ENCODE measurements around the gene SWAP70. TPM values are rescaled to one million over a fixed set of nuclear protein-coding genes. Genes with fewer than 3 reads are reported as not detected.

The SWAP70 gene
- total and polyA plus RNA-seq, 5 donors: 10.4 to 30.1 (median 20.5) TPM

GRCh38 chr11:9761441-9761945 lies 97.6 kb downstream of the SWAP70 start:
- H3K4me3 ChIP-seq (ENCODE audit: low read length): no peak overlapping the region
- no peaks in the 10 kb centered on the region for H3K9me3 ChIP-seq (ENCODE audit: control insufficient read depth, low read length)
- no peak overlapping the region for H3K27ac ChIP-seq (ENCODE audit: low read length)
- DNase-seq (no peak), ATAC-seq (no peak)
- intact Hi-C loops (cut with DNase I): loop anchor here in 1 of 4 donors (10.0 kb wide), 1 partner anchor 53 kb away; no protein-coding TSS in a partner anchor
- WGBS: 86% methylated on average over 6 of the region's 6 CpGs
- H3K27me3 ChIP-seq (ENCODE audit: control insufficient read depth, insufficient read depth): no peaks in the 10 kb centered on the region
- peaks cover 18% of the 10 kb centered on the region for H3K4me1 ChIP-seq (ENCODE audit: control insufficient read depth, insufficient read depth, low read length)

- ATAC-seq: no peak
- Histone ChIP-seq H3K9me3 (ENCODE audit: control insufficient read depth, low read length) (no peaks in the 10 kb centered on the region), H3K27ac (ENCODE audit: low read length) (no peak overlapping the region), H3K4me3 (ENCODE audit: low read length) (no peak overlapping the region), H3K27me3 (ENCODE audit: control insufficient read depth, insufficient read depth) (no peaks in the 10 kb centered on the region), H3K4me1 (ENCODE audit: control insufficient read depth, insufficient read depth, low read length) (peaks cover 18% of the 10 kb centered on the region)
- intact Hi-C loops (cut with DNase I): loop anchor here in 1 of 4 donors (10.0 kb wide), 1 partner anchor 52 kb away; no protein-coding TSS in a partner anchor
- no peak for DNase-seq
- WGBS: 81% methylated on average over 4 of the region's 4 CpGs
Observed at GRCh38 chr11:9762531-9762930, 98.7 kb downstream of the SWAP70 start.

- H3K27me3 ChIP-seq (ENCODE audit: control insufficient read depth, insufficient read depth): no peaks in the 10 kb centered on the region
- H3K4me1 ChIP-seq (ENCODE audit: control insufficient read depth, insufficient read depth, low read length): peaks cover 18% of the 10 kb centered on the region
- intact Hi-C loops (cut with DNase I): loop anchor here in 1 of 4 donors (10.0 kb wide), 1 partner anchor 52 kb away; no protein-coding TSS in a partner anchor
- H3K27ac ChIP-seq (ENCODE audit: low read length): no peak overlapping the region
- H3K9me3 ChIP-seq (ENCODE audit: control insufficient read depth, low read length): no peaks in the 10 kb centered on the region
- H3K4me3 ChIP-seq (ENCODE audit: low read length): no peak overlapping the region
- WGBS: 88% methylated on average over 1 of the region's 1 CpG
- DNase-seq (no peak), ATAC-seq (no peak)
Observed at GRCh38 chr11:9763301-9763700, 99.4 kb downstream of the SWAP70 start.

GRCh38 chr11:9765320-9766101 lies 101.6 kb downstream of the SWAP70 start:
- WGBS: 36% methylated on average over 5 of the region's 5 CpGs
- H3K9me3 ChIP-seq (ENCODE audit: control insufficient read depth, low read length): no peaks in the 10 kb centered on the region
- DNase-seq (peak; percentile 53 to 75 (median 68)), ATAC-seq (peak; percentile 68 to 69)
- peak overlapping the region; percentile 33 for H3K27ac ChIP-seq (ENCODE audit: low read length)
- H3K27me3 ChIP-seq (ENCODE audit: control insufficient read depth, insufficient read depth): no peaks in the 10 kb centered on the region
- H3K4me1 ChIP-seq (ENCODE audit: control insufficient read depth, insufficient read depth, low read length): peaks cover 13% of the 10 kb centered on the region
- intact Hi-C loops (cut with DNase I): loop anchor here in 1 of 4 donors (10.0 kb wide), 1 partner anchor 49 kb away; no protein-coding TSS in a partner anchor
- no peak overlapping the region for H3K4me3 ChIP-seq (ENCODE audit: low read length)

- Histone ChIP-seq H3K27me3 (ENCODE audit: control insufficient read depth, insufficient read depth) (no peaks in the 10 kb centered on the region), H3K27ac (ENCODE audit: low read length) (no peak overlapping the region), H3K4me1 (ENCODE audit: control insufficient read depth, insufficient read depth, low read length) (peaks cover 14% of the 10 kb centered on the region), H3K9me3 (ENCODE audit: control insufficient read depth, low read length) (no peaks in the 10 kb centered on the region), H3K4me3 (ENCODE audit: low read length) (no peak overlapping the region)
- ATAC-seq (no peak), DNase-seq (no peak)
- intact Hi-C loops (cut with DNase I): loop anchor here in 1 of 4 donors (10.0 kb wide), 1 partner anchor 45 kb away; no protein-coding TSS in a partner anchor
- WGBS: 86% methylated on average over 4 of the region's 4 CpGs
Observed at GRCh38 chr11:9769621-9770020, 105.7 kb downstream of the SWAP70 start.

- Histone ChIP-seq H3K27me3 (ENCODE audit: control insufficient read depth, insufficient read depth) (no peaks in the 10 kb centered on the region), H3K27ac (ENCODE audit: low read length) (no peak overlapping the region), H3K4me1 (ENCODE audit: control insufficient read depth, insufficient read depth, low read length) (peaks cover 5% of the 10 kb centered on the region), H3K9me3 (ENCODE audit: control insufficient read depth, low read length) (no peaks in the 10 kb centered on the region), H3K4me3 (ENCODE audit: low read length) (no peak overlapping the region)
- no peak for ATAC-seq
- no peak for DNase-seq
- intact Hi-C loops (cut with DNase I): no loop called here
- WGBS: 82% methylated on average over 1 of the region's 1 CpG
Observed at GRCh38 chr11:9771071-9771511, 107.2 kb downstream of the SWAP70 start.

- H3K4me3 ChIP-seq (ENCODE audit: low read length): no peak overlapping the region
- H3K27me3 ChIP-seq (ENCODE audit: control insufficient read depth, insufficient read depth): no peaks in the 10 kb centered on the region
- 96% methylated on average over 4 of the region's 4 CpGs for WGBS
- intact Hi-C loops (cut with DNase I): no loop called here
- no peak for ATAC-seq
- no peak for DNase-seq
- peaks cover 3% of the 10 kb centered on the region for H3K4me1 ChIP-seq (ENCODE audit: control insufficient read depth, insufficient read depth, low read length)
- H3K27ac ChIP-seq (ENCODE audit: low read length): no peak overlapping the region
- no peaks in the 10 kb centered on the region for H3K9me3 ChIP-seq (ENCODE audit: control insufficient read depth, low read length)
Observed at GRCh38 chr11:9772218-9772617, 108.3 kb downstream of the SWAP70 start.

GRCh38 chr11:9773524-9773923 lies 109.6 kb downstream of the SWAP70 start:
- DNase-seq (no peak), ATAC-seq (no peak)
- H3K9me3 ChIP-seq (ENCODE audit: control insufficient read depth, low read length): no peaks in the 10 kb centered on the region
- no peaks in the 10 kb centered on the region for H3K27me3 ChIP-seq (ENCODE audit: control insufficient read depth, insufficient read depth)
- no peak overlapping the region for H3K27ac ChIP-seq (ENCODE audit: low read length)
- 98% methylated on average over 2 of the region's 2 CpGs for WGBS
- intact Hi-C loops (cut with DNase I): no loop called here
- peaks cover 3% of the 10 kb centered on the region for H3K4me1 ChIP-seq (ENCODE audit: control insufficient read depth, insufficient read depth, low read length)
- H3K4me3 ChIP-seq (ENCODE audit: low read length): no peak overlapping the region

- no peaks in the 10 kb centered on the region for H3K9me3 ChIP-seq (ENCODE audit: control insufficient read depth, low read length)
- H3K4me1 ChIP-seq (ENCODE audit: control insufficient read depth, insufficient read depth, low read length): peaks cover 3% of the 10 kb centered on the region
- no peak overlapping the region for H3K27ac ChIP-seq (ENCODE audit: low read length)
- ATAC-seq: no peak
- no peak for DNase-seq
- intact Hi-C loops (cut with DNase I): no loop called here
- H3K4me3 ChIP-seq (ENCODE audit: low read length): no peak overlapping the region
- H3K27me3 ChIP-seq (ENCODE audit: control insufficient read depth, insufficient read depth): no peaks in the 10 kb centered on the region
Observed at GRCh38 chr11:9774109-9774508, 110.2 kb downstream of the SWAP70 start.

GRCh38 chr11:9774591-9775397 lies 110.9 kb downstream of the SWAP70 start:
- intact Hi-C loops (cut with DNase I): no loop called here
- WGBS: 38% methylated on average over 6 of the region's 6 CpGs

GRCh38 chr11:9775398-9775779 lies 111.5 kb downstream of the SWAP70 start:
- Histone ChIP-seq H3K27ac (ENCODE audit: low read length) (no peak overlapping the region), H3K4me1 (ENCODE audit: control insufficient read depth, insufficient read depth, low read length) (peaks cover 3% of the 10 kb centered on the region), H3K27me3 (ENCODE audit: control insufficient read depth, insufficient read depth) (no peaks in the 10 kb centered on the region), H3K4me3 (ENCODE audit: low read length) (no peak overlapping the region), H3K9me3 (ENCODE audit: control insufficient read depth, low read length) (no peaks in the 10 kb centered on the region)
- no peak for DNase-seq
- intact Hi-C loops (cut with DNase I): no loop called here
- 23% methylated on average over 2 of the region's 2 CpGs for WGBS
- ATAC-seq: no peak

More at GRCh38 chr11:9774591-9775397, 110.9 kb downstream of the SWAP70 start:
- Histone ChIP-seq H3K27me3 (ENCODE audit: control insufficient read depth, insufficient read depth) (no peaks in the 10 kb centered on the region), H3K27ac (ENCODE audit: low read length) (no peak overlapping the region), H3K4me3 (ENCODE audit: low read length) (no peak overlapping the region), H3K9me3 (ENCODE audit: control insufficient read depth, low read length) (no peaks in the 10 kb centered on the region), H3K4me1 (ENCODE audit: control insufficient read depth, insufficient read depth, low read length) (peaks cover 3% of the 10 kb centered on the region)
- peak; percentile 31 to 62 for ATAC-seq
- no peak for DNase-seq
